Measurements from ENCODE around the gene TIAM2.
"Not testable (repeated sequence)": the region's sequence is repeated elsewhere in the genome, so short reads cannot be mapped to it uniquely, and the experiment has no call there.

Gene TIAM2

GRCh38 chr6:155268088-155268867 lies 273.2 kb downstream of the TIAM2 start:
- not testable (repeated sequence) for DNase-seq

- DNase-seq = no peak
Measured at GRCh38 chr6:155269765-155270164, 274.6 kb downstream of the TIAM2 start.

- DNase-seq = no peak
Measured at GRCh38 chr6:155270561-155271091, 275.5 kb downstream of the TIAM2 start.

GRCh38 chr6:155271145-155271544 lies 276.0 kb downstream of the TIAM2 start:
- no peak for DNase-seq

GRCh38 chr6:155272353-155273232 lies 277.5 kb downstream of the TIAM2 start:
- no peak for DNase-seq

- no peak for DNase-seq
Measured at GRCh38 chr6:155273431-155273830, 278.3 kb downstream of the TIAM2 start.

GRCh38 chr6:155274106-155274505 lies 279.0 kb downstream of the TIAM2 start:
- no peak for DNase-seq

GRCh38 chr6:155274533-155274932 lies 279.4 kb downstream of the TIAM2 start:
- DNase-seq = no peak

GRCh38 chr6:155275808-155276480 lies 280.8 kb downstream of the TIAM2 start:
- DNase-seq = no peak

GRCh38 chr6:155276638-155277037 lies 281.5 kb downstream of the TIAM2 start:
- no peak for DNase-seq

GRCh38 chr6:155278319-155279049 lies 283.4 kb downstream of the TIAM2 start:
- DNase-seq = no peak

GRCh38 chr6:155284775-155285174 lies 289.7 kb downstream of the TIAM2 start:
- DNase-seq = no peak

- DNase-seq = no peak
Measured at GRCh38 chr6:155287762-155288161, 292.6 kb downstream of the TIAM2 start.

GRCh38 chr6:155290491-155290890 lies 295.4 kb downstream of the TIAM2 start:
- no peak for DNase-seq

- DNase-seq = no peak
Measured at GRCh38 chr6:155291291-155291690, 296.2 kb downstream of the TIAM2 start.

GRCh38 chr6:155292711-155293110 lies 297.6 kb downstream of the TIAM2 start:
- DNase-seq = no peak

- DNase-seq = no peak
Measured at GRCh38 chr6:155297669-155298068, 302.6 kb downstream of the TIAM2 start.

- DNase-seq = no peak
Measured at GRCh38 chr6:155301867-155302266, 306.8 kb downstream of the TIAM2 start.

- DNase-seq = no peak
Measured at GRCh38 chr6:155303361-155303870, 308.3 kb downstream of the TIAM2 start.

- no peak for DNase-seq
Measured at GRCh38 chr6:155306958-155307357, 311.8 kb downstream of the TIAM2 start.
